HG03135 (cell line): Measurements from ENCODE around the gene TC2N.
"Not testable (repeated sequence)": the region's sequence is repeated elsewhere in the genome, so short reads cannot be mapped to it uniquely, and the experiment has no call there.

Source experiments
- ATAC-seq: cut with Tn5 transposase; IDR thresholded peaks from one replicate; pipeline ENCODE4 v1.9.1; 2021; ENCODE audit warnings: mild to moderate bottlenecking, moderate library complexity; ENCODE audit not compliant: unreplicated experiment

Gene TC2N

GRCh38 chr14:91867316-91867988 is at the start of gene TC2N:
Gene TC2N (minus strand): TSS chr14:91867536. CDS start chr14:91813769, 53,767 bp downstream.
- ATAC-seq: no peak

GRCh38 chr14:91912035-91912434 is 44.7 kb upstream of the TC2N start:
- ATAC-seq: no peak

- ATAC-seq: no peak
Observed at GRCh38 chr14:91911474-91912032, 44.2 kb upstream of the TC2N start.

GRCh38 chr14:91910196-91910595 is 42.9 kb upstream of the TC2N start:
- no peak for ATAC-seq

- ATAC-seq: no peak
Observed at GRCh38 chr14:91906374-91906773, 39.0 kb upstream of the TC2N start.

DNA sequence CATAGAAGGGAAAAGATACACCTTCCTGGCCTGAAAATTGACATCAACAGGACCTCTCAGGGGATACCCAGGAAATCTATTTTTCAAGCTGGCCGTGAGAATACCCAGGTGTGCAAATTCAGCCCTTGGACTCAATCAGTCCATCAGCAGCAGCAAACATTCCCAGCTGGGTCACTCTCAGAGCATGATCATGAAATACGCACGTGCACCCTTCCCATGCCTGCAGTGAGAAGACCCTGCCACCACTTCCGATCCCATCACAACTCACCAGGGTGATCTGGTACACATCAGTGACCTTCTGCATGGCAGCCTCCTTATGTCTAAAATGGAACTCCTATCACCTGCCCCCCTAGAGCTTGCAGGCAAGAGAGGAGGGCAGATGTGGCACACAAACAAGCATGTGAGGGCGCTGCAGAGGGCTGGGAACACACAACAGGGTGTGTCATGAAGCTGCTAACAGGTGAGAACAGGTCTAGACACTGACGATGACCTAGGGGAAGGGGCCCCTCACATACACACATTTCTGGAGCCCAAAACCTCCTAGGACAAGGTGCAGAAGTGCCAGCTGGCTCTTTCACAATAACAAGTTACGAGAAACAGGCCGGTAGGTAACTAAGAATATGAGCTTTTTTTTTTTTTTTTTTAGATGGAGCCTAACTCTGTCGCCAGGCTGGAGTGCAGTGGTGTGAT is 37.8 kb upstream of the TC2N start:
- ATAC-seq: no peak

- ATAC-seq: no peak
Observed at GRCh38 chr14:91904483-91904882, 37.1 kb upstream of the TC2N start.

GRCh38 chr14:91903070-91903469 is 35.7 kb upstream of the TC2N start:
- no peak for ATAC-seq

GRCh38 chr14:91902336-91902735 is 35.0 kb upstream of the TC2N start:
- ATAC-seq: no peak

DNA sequence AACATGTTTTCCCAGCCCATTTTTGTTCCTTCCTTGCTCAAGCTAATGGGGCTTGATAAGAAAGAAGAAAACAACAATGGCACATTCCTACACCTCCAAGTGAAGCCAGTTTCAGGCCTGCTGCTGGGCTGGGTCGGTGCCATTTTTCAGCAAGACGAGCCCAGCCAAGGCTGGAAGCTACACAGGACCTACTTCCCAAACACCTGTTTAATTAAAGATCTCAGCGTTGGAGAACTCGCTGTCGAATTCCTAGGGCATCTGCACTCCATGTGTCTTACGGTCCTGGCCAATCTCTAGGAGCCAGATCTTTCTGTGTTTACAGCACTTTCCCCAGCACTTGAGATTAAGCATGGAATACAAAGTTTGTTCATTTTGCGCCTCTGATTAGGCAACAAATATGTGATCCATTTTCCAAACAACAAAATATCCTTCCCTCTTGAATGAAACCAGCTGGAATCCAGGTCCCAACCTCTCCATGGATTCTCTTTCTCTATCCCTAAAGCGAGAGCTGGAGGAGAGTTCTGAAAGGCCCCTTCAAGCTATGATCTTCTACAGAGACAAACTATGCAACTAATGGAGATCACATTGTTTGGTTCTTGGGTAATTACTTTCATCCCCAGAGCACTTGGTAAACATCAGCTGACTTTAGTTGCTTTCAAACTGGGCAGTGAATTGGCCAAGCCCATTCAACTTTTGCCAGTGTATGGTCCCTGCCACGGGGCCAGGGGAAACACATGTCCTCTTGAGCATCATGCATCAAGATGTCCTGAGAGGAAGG is 34.3 kb upstream of the TC2N start:
- ATAC-seq: no peak

GRCh38 chr14:91899806-91900205 is 32.5 kb upstream of the TC2N start:
- no peak for ATAC-seq

GRCh38 chr14:91899213-91899612 is 31.9 kb upstream of the TC2N start:
- no peak for ATAC-seq

GRCh38 chr14:91898372-91898771 is 31.0 kb upstream of the TC2N start:
- ATAC-seq: no peak

- ATAC-seq: not testable (repeated sequence)
Observed at GRCh38 chr14:91897716-91898115, 30.4 kb upstream of the TC2N start.

GRCh38 chr14:91897106-91897701 is 29.9 kb upstream of the TC2N start:
- no peak for ATAC-seq

- ATAC-seq: no peak
Observed at GRCh38 chr14:91896419-91896818, 29.1 kb upstream of the TC2N start.

DNA sequence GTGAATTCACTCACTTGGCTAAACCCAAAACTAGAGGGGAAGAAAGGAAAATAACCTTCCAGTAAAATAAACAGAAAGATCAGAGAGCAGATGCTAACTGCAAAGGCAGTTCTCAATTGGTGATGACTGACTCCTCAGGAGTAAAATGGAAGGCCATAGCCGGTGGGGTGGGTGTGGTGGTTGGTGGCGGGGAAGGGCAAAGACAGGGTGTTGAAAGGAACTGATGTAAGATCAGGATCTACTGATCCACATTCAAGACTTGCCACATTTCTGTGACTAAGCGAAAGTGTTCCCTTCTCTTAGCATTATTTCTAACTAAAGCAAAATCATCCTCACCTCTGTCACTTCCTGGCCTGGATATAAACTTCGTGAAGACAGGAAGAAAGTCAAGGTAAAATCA is 26.3 kb upstream of the TC2N start:
- ATAC-seq: no peak

- ATAC-seq: no peak
Observed at GRCh38 chr14:91893007-91893406, 25.7 kb upstream of the TC2N start.

- no peak for ATAC-seq
Observed at GRCh38 chr14:91891721-91892220, 24.4 kb upstream of the TC2N start.

DNA sequence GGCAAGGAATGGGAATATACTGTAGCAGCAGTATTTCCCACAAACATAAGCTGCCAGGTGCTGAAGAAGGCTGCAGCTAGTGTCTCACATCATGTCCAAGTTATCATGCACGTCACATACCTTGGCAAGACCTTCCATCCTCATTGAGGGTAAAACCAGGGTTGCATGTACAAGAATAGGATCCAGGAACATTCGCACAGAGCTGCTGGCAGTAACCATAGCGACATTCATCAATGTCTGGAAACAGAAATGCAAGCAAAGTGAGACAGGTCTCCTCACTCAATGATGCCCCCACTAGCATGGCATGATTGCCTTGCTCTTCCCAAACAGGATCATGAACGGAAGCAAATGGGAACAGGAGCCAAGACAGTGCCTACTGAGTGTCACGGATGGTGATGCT is 23.8 kb upstream of the TC2N start:
- no peak for ATAC-seq

DNA sequence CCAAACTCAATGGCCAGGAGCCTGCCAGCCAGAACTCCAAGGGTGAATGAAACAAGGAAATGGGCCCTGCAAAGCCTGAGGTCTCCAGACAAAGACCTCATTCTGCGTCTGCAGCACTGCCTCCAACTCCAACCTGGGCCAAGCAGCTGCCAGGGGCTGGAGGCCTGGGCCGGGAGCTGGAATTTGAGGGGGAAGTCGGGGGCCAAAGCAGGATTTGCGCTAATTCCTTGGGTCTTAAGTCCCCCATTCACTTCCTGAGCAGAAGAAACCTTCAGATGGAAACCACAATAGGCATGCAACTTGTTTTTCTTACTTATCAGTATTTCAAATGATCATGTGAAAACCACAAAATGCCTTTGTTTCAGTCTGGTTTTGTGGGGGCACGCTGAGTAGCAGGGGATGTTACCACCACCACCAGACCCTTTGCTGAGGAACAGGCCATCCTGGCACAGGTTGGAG is 23.0 kb upstream of the TC2N start:
- ATAC-seq: no peak
